ENCODE data around the gene ACSM3.
"Not testable (repeated sequence)": the region's sequence is repeated elsewhere in the genome, so short reads cannot be mapped to it uniquely, and the experiment has no call there.

Gene ACSM3, protein sequence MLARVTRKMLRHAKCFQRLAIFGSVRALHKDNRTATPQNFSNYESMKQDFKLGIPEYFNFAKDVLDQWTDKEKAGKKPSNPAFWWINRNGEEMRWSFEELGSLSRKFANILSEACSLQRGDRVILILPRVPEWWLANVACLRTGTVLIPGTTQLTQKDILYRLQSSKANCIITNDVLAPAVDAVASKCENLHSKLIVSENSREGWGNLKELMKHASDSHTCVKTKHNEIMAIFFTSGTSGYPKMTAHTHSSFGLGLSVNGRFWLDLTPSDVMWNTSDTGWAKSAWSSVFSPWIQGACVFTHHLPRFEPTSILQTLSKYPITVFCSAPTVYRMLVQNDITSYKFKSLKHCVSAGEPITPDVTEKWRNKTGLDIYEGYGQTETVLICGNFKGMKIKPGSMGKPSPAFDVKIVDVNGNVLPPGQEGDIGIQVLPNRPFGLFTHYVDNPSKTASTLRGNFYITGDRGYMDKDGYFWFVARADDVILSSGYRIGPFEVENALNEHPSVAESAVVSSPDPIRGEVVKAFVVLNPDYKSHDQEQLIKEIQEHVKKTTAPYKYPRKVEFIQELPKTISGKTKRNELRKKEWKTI

DNA sequence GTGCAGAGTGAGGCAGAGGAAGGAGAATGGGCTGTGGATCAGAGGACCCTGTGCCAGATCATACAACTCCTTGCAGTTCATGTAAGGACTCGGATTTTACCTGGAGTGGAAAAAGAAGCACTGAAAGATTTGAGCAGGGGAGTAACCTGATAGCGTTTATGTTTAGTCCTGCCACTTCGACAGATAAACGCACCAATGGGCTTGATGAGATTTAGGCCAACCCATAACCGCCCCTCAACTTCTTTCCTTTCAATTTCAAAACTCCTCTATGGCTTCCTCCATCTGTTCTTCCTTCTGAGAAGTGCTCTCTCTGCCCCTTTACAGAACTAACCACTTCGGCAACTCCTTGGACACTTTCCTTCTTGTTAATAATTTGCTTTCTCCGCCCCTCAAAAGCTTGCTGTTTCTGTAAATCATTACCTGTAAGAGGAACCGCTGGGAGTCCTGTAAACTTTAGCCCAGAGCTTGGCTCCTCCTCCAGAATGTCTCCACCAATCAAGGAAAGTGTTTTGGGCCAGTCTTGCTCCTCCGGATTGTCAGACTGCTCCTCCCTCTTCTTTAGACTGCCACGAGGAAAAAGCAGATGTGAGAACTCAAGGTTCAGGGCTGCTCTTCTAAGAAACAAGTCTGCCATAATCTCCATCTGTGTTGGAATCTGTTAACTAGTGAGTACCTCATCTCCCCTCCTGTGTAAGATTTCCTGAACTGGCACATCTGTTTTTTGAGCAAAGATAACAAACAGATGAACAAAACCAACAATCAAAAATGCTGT is at the start of gene ACSM3:
TSS of gene ACSM3 (plus strand) at position 554 of the 772 bp plus-strand sequence. CDS start 6,021 bp downstream, outside the sequence.
- Histone ChIP-seq H3K4me1 (ENCODE audit: low read depth, poor library complexity, severe bottlenecking) (peaks cover 14% of the 10 kb centered on the region), H3K36me3 (ENCODE audit: insufficient read depth) (no peaks in the 10 kb centered on the region), H3K9ac (peak within 1 kb of the TSS; percentile 36; the same call in 1 of the 2 replicates), H3K4me3 (IDR thresholded peaks at IDR 0.05; ENCODE audit: insufficient read depth, low read depth, low read length) (peak within 1 kb of the TSS; percentile 64), H3K27me3 (ENCODE audit: insufficient read depth, low read depth) (no peaks in the 10 kb centered on the region), H2AFZ (ENCODE audit: low read depth) (peak within 1 kb of the TSS; percentile 87), H4K20me1 (ENCODE audit: insufficient read depth) (no peaks in the 10 kb centered on the region), H3K4me2 (peak within 1 kb of the TSS; percentile 74), H3K79me2 (ENCODE audit: insufficient read depth, low read depth) (no peaks in the 10 kb centered on the region), H3K27ac (peak within 1 kb of the TSS; percentile 50)
- TF ChIP-seq, protein P1, sequence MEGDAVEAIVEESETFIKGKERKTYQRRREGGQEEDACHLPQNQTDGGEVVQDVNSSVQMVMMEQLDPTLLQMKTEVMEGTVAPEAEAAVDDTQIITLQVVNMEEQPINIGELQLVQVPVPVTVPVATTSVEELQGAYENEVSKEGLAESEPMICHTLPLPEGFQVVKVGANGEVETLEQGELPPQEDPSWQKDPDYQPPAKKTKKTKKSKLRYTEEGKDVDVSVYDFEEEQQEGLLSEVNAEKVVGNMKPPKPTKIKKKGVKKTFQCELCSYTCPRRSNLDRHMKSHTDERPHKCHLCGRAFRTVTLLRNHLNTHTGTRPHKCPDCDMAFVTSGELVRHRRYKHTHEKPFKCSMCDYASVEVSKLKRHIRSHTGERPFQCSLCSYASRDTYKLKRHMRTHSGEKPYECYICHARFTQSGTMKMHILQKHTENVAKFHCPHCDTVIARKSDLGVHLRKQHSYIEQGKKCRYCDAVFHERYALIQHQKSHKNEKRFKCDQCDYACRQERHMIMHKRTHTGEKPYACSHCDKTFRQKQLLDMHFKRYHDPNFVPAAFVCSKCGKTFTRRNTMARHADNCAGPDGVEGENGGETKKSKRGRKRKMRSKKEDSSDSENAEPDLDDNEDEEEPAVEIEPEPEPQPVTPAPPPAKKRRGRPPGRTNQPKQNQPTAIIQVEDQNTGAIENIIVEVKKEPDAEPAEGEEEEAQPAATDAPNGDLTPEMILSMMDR (conservative IDR thresholded peaks at IDR 0.05; ENCODE audit: low read depth, low read length) = no peak

DNA sequence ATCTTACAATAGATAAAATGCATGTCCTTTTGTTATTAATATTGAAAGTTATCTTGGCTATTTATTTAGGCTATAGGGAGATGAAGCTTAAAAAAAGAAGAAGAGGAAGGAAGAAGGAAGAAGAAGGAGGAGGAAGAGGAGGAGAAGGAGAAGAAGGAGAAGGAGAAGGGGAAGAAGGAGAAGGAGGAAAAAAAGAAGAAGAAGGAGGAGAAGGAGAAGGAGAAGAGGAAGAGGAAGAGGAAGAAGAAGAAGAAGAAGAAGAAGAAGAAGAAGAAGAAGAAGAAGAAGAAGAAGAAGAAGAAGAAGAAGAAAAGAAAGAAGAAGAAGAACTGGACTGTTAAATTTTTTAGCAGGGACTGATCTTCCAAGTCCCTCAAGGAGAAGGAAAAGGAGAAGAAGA is 46.1 kb upstream of the ACSM3 start:
- H3K9ac ChIP-seq; H3K36me3 ChIP-seq (ENCODE audit: insufficient read depth); H2AFZ ChIP-seq (ENCODE audit: low read depth): not testable (repeated sequence)

DNA sequence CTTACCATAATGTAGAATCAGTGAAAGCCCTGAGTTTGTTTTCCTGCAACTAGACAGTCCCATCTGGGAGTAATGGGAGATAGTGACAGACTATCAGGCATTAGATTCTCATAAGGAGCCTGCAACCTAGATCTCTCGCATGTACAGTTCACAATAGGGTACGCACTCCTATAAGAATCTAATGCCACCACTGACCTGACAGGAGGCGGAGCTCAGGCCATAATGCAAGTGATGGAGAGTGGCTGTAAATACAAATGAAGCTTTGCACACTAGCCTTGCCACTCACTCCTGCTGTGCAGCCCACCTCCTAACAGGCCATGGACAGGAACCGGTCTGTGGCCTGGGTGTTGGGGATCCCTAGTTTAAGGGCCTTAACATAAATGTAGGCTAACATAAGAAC is 43.6 kb upstream of the ACSM3 start:
- TF ChIP-seq, protein P1 (conservative IDR thresholded peaks at IDR 0.05; ENCODE audit: low read depth, low read length) = no peak
- Histone ChIP-seq H3K27me3 (ENCODE audit: insufficient read depth, low read depth) (no peaks in the 10 kb centered on the region), H2AFZ (ENCODE audit: low read depth) (no peak overlapping the region), H4K20me1 (ENCODE audit: insufficient read depth) (no peaks in the 10 kb centered on the region), H3K9ac (no peak overlapping the region), H3K4me3 (IDR thresholded peaks at IDR 0.05; ENCODE audit: insufficient read depth, low read depth, low read length) (no peak overlapping the region), H3K4me1 (ENCODE audit: low read depth, poor library complexity, severe bottlenecking) (no peaks in the 10 kb centered on the region), H3K4me2 (no peak overlapping the region), H3K36me3 (ENCODE audit: insufficient read depth) (no peaks in the 10 kb centered on the region), H3K79me2 (ENCODE audit: insufficient read depth, low read depth) (no peaks in the 10 kb centered on the region), H3K27ac (no peak overlapping the region)

More for the DNA sequence above, 46.1 kb upstream of the ACSM3 start:
- not testable (repeated sequence) for H3K4me2 ChIP-seq; H4K20me1 ChIP-seq (ENCODE audit: insufficient read depth); H3K4me3 ChIP-seq (IDR thresholded peaks at IDR 0.05; ENCODE audit: insufficient read depth, low read depth, low read length); H3K79me2 ChIP-seq (ENCODE audit: insufficient read depth, low read depth); H3K4me1 ChIP-seq (ENCODE audit: low read depth, poor library complexity, severe bottlenecking); H3K27ac ChIP-seq; H3K27me3 ChIP-seq (ENCODE audit: insufficient read depth, low read depth)

DNA sequence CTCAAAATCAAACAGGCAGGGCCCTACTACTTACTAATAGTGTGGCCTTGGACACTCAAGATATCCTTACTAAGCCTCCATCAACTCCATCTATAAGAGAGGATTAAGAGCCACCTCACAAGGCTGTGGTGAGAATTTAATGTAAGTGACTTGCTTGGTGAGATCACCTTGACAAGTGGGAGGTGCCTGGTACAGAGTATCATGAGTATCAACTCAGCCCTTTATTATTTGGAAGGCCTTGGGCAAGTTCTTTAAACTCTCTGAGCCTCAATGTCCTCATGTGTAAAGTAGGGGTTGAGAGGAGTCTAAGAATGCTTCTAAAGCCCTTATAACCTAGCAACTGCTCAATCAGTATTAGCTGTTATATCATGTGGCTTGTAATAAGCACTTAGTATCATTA is 37.2 kb upstream of the ACSM3 start:
- TF ChIP-seq, protein P1 (conservative IDR thresholded peaks at IDR 0.05; ENCODE audit: low read depth, low read length) = no peak
- H4K20me1 ChIP-seq (ENCODE audit: insufficient read depth) = no peaks in the 10 kb centered on the region
- no peaks in the 10 kb centered on the region for H3K79me2 ChIP-seq (ENCODE audit: insufficient read depth, low read depth)
- no peak overlapping the region for H3K9ac ChIP-seq
- H3K4me3 ChIP-seq (IDR thresholded peaks at IDR 0.05; ENCODE audit: insufficient read depth, low read depth, low read length) = no peak overlapping the region
- no peak overlapping the region for H3K4me2 ChIP-seq
- no peak overlapping the region for H2AFZ ChIP-seq (ENCODE audit: low read depth)
- no peak overlapping the region for H3K27ac ChIP-seq
- H3K36me3 ChIP-seq (ENCODE audit: insufficient read depth) = no peaks in the 10 kb centered on the region
- no peaks in the 10 kb centered on the region for H3K27me3 ChIP-seq (ENCODE audit: insufficient read depth, low read depth)
- H3K4me1 ChIP-seq (ENCODE audit: low read depth, poor library complexity, severe bottlenecking) = no peaks in the 10 kb centered on the region

Measured in KMS-11 (cell line).